Breast epithelium (tissue), 4 donors: ENCODE results near the gene SIGLEC9. TPM values are rescaled to one million over a fixed set of nuclear protein-coding genes. Genes with fewer than 3 reads are reported as not detected.

Source experiments
- DNase-seq, 2 donors: peaks; one replicate each; pipeline ENCODE4 v3.0.0-alpha.2; 2019; ENCODE audit warnings: low spot score in 2 of 2
- H3K27ac ChIP-seq, 2 donors: fragments of 200-600 bp; sonication (generic) in 1 of 2; one replicate each; pipeline ENCODE4 v1.5.1; 2016 to 2019; ENCODE audit warnings: mild to moderate bottlenecking in 1 of 2
- H3K27me3 ChIP-seq, 2 donors: fragments of 200-600 bp; sonication (generic) in 1 of 2; one replicate each; pipeline versions ENCODE4 v1.5.1 to v1.6.0; 2017 to 2019; ENCODE audit warnings: control low read depth in 1 of 2, mild to moderate bottlenecking in 1 of 2
- H3K36me3 ChIP-seq: fragments of 200-600 bp; one replicate; pipeline ENCODE4 v1.5.1; 2019
- H3K4me1 ChIP-seq, 2 donors: fragments of 200-600 bp; sonication (generic); one replicate each; pipeline ENCODE4 v1.5.1; 2016 to 2019; ENCODE audit warnings: control low read depth in 1 of 2
- H3K4me3 ChIP-seq, 3 donors: fragments of 200-600 bp; sonication (generic); 1 replicate in 2 of 3; 2 replicates in 1 of 3; pipeline ENCODE4 v1.5.1; 2016 to 2019; ENCODE audit warnings: mild to moderate bottlenecking in 3 of 3, moderate library complexity in 2 of 3
- H3K9me3 ChIP-seq, 2 donors: fragments of 200-600 bp; sonication (generic) in 1 of 2; one replicate each; pipeline ENCODE4 v1.5.1; 2016 to 2019; ENCODE audit warnings: control low read depth in 1 of 2
- CTCF ChIP-seq, 3 donors: fragments of 450-650 bp; IDR thresholded peaks; one replicate each; pipeline ENCODE4 v1.5.1; 2016 to 2017; ENCODE audit warnings: antibody characterized with exemption in 3 of 3, mild to moderate bottlenecking in 3 of 3, moderate library complexity in 3 of 3
- POLR2A ChIP-seq: fragments of 450-650 bp; IDR thresholded peaks from one replicate; pipeline ENCODE4 v1.6.1; 2016; ENCODE audit warnings: antibody characterized with exemption, mild to moderate bottlenecking, moderate library complexity
- POLR2AphosphoS5 ChIP-seq, 3 donors: sonication (generic); formaldehyde crosslinking; IDR thresholded peaks; one replicate each; pipeline ENCODE4 v1.6.1; 2017; ENCODE audit warnings: antibody characterized with exemption in 3 of 3
- intact Hi-C: fragments of 100-400 bp; cut with DNase I; formaldehyde crosslinking; loops from one replicate; pipeline ENCODE4 v1.15.1; 2023; ENCODE audit warnings: low total_unique reads
- total RNA-seq, 3 donors: library from RNA; depleted of rRNA; stranded (reverse); fragments of >200 nt; gene quantifications; one replicate each; pipeline ENCODE4 v1.1.0, GENCODE V29; 2016

Gene SIGLEC9
- total RNA-seq, 3 donors from 2014 or later = 3.4 to 7.0 (median 4.3) TPM

GRCh38 chr19:51123381-51123800, 1.3 kb upstream of the SIGLEC9 start:
- Histone ChIP-seq H3K36me3 (no peaks in the 10 kb centered on the region), H3K9me3 (no peaks in the 10 kb centered on the region), H3K27me3 (peaks cover 0 to 15% of the 10 kb centered on the region in 2 donors), H3K4me3 (peak overlapping the region in 2 of 3 donors; percentile 17 to 31), H3K27ac (peak overlapping the region in 1 of 2 donors; percentile 80), H3K4me1 (no peaks in the 10 kb centered on the region)
- DNase-seq = no peak
- intact Hi-C loops = no loop called here
- no peak for TF ChIP-seq POLR2A
- no peak for TF ChIP-seq POLR2AphosphoS5 (IDR thresholded peaks at IDR 0.05)
- no peak for TF ChIP-seq CTCF (IDR thresholded peaks at IDR 0.05)

GRCh38 chr19:51123802-51124201, 904 bp upstream of the SIGLEC9 start:
- Histone ChIP-seq H3K27me3 (peaks cover 0 to 15% of the 10 kb centered on the region in 2 donors), H3K4me3 (no peak overlapping the region), H3K4me1 (no peaks in the 10 kb centered on the region), H3K27ac (peak overlapping the region in 1 of 2 donors; percentile 71), H3K36me3 (no peaks in the 10 kb centered on the region), H3K9me3 (no peaks in the 10 kb centered on the region)
- TF ChIP-seq CTCF (IDR thresholded peaks at IDR 0.05) (no peak), POLR2A (no peak), POLR2AphosphoS5 (IDR thresholded peaks at IDR 0.05) (no peak)
- intact Hi-C loops = no loop called here
- DNase-seq = no peak

GRCh38 chr19:51124216-51124615, 490 bp upstream of the SIGLEC9 start:
- no peak overlapping the region for H3K4me3 ChIP-seq
- H3K27ac ChIP-seq = peak overlapping the region in 1 of 2 donors; percentile 71
- peaks cover 0 to 15% of the 10 kb centered on the region in 2 donors for H3K27me3 ChIP-seq
- DNase-seq = no peak
- H3K4me1 ChIP-seq = no peaks in the 10 kb centered on the region
- no peaks in the 10 kb centered on the region for H3K36me3 ChIP-seq
- TF ChIP-seq POLR2AphosphoS5 (IDR thresholded peaks at IDR 0.05) (no peak), POLR2A (no peak), CTCF (IDR thresholded peaks at IDR 0.05) (no peak)
- no peaks in the 10 kb centered on the region for H3K9me3 ChIP-seq
- intact Hi-C loops = no loop called here

- H3K4me1 ChIP-seq = no peaks in the 10 kb centered on the region
- H3K27ac ChIP-seq = peak overlapping the region in 1 of 2 donors; percentile 71
- no peaks in the 10 kb centered on the region for H3K9me3 ChIP-seq
- H3K27me3 ChIP-seq = peaks cover 0 to 15% of the 10 kb centered on the region in 2 donors
- TF ChIP-seq CTCF (IDR thresholded peaks at IDR 0.05) (no peak), POLR2A (no peak), POLR2AphosphoS5 (IDR thresholded peaks at IDR 0.05) (no peak)
- H3K4me3 ChIP-seq = peak overlapping the region; percentile 1 to 35 (median 27)
- no peaks in the 10 kb centered on the region for H3K36me3 ChIP-seq
- intact Hi-C loops = no loop called here
- DNase-seq = peak in 1 of 2 donors; percentile 49
Observed at GRCh38 chr19:51125421-51126075, 842 bp downstream of the SIGLEC9 start.

- Histone ChIP-seq H3K4me1 (no peaks in the 10 kb centered on the region), H3K27me3 (peaks cover 0 to 15% of the 10 kb centered on the region in 2 donors), H3K36me3 (no peaks in the 10 kb centered on the region), H3K9me3 (no peaks in the 10 kb centered on the region), H3K4me3 (peak overlapping the region in 2 of 3 donors; percentile 25 to 27), H3K27ac (no peak overlapping the region)
- no peak for DNase-seq
- intact Hi-C loops = no loop called here
- TF ChIP-seq CTCF (IDR thresholded peaks at IDR 0.05) = no peak
Observed at GRCh38 chr19:51127032-51127431, 2.3 kb downstream of the SIGLEC9 start.
